ENCODE measurements around the gene ARHGEF4. TPM values are rescaled to one million over a fixed set of nuclear protein-coding genes. Genes with fewer than 3 reads are reported as not detected.
A peak's percentile ranks its signal among the peaks of the same experiment; 100 is the strongest.

ARHGEF4 gene
- total RNA-seq, 1 experiment from 2014 or later = 21.8 TPM

GRCh38 chr2:130916438-130916705, 79.7 kb downstream of the ARHGEF4 start:
- no peak overlapping the region for H3K27ac Mint-ChIP-seq
- no peak overlapping the region for H3K4me3 Mint-ChIP-seq
- ChIA-PET CTCF (interaction anchor here (1.1 to 1.7 kb wide), 4 partner anchors 12 to 119 kb away, joined by 3 to 6 read pairs (median 4); no protein-coding TSS in a partner anchor), POLR2A (no interaction called here)
- peaks cover 16% of the 10 kb centered on the region for H3K4me1 Mint-ChIP-seq
- no peaks in the 10 kb centered on the region for H3K9me3 Mint-ChIP-seq
- DNase-seq (ENCODE audit: low spot score) (peak; percentile 43), ATAC-seq (peak; percentile 33)
- H3K27me3 Mint-ChIP-seq (ENCODE audit: low read depth) = no peaks in the 10 kb centered on the region
- TF ChIP-seq, protein P1, sequence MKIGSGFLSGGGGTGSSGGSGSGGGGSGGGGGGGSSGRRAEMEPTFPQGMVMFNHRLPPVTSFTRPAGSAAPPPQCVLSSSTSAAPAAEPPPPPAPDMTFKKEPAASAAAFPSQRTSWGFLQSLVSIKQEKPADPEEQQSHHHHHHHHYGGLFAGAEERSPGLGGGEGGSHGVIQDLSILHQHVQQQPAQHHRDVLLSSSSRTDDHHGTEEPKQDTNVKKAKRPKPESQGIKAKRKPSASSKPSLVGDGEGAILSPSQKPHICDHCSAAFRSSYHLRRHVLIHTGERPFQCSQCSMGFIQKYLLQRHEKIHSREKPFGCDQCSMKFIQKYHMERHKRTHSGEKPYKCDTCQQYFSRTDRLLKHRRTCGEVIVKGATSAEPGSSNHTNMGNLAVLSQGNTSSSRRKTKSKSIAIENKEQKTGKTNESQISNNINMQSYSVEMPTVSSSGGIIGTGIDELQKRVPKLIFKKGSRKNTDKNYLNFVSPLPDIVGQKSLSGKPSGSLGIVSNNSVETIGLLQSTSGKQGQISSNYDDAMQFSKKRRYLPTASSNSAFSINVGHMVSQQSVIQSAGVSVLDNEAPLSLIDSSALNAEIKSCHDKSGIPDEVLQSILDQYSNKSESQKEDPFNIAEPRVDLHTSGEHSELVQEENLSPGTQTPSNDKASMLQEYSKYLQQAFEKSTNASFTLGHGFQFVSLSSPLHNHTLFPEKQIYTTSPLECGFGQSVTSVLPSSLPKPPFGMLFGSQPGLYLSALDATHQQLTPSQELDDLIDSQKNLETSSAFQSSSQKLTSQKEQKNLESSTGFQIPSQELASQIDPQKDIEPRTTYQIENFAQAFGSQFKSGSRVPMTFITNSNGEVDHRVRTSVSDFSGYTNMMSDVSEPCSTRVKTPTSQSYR (CRISPR knock-in tag; IDR thresholded peaks at IDR 0.05) = no peak
- TF ChIP-seq TP53 (CRISPR knock-in tag; IDR thresholded peaks at IDR 0.05) = no peak
- TF ChIP-seq CREB1 (CRISPR knock-in tag; IDR thresholded peaks at IDR 0.05) = no peak
- H3K36me3 Mint-ChIP-seq = no peaks in the 10 kb centered on the region

DNA sequence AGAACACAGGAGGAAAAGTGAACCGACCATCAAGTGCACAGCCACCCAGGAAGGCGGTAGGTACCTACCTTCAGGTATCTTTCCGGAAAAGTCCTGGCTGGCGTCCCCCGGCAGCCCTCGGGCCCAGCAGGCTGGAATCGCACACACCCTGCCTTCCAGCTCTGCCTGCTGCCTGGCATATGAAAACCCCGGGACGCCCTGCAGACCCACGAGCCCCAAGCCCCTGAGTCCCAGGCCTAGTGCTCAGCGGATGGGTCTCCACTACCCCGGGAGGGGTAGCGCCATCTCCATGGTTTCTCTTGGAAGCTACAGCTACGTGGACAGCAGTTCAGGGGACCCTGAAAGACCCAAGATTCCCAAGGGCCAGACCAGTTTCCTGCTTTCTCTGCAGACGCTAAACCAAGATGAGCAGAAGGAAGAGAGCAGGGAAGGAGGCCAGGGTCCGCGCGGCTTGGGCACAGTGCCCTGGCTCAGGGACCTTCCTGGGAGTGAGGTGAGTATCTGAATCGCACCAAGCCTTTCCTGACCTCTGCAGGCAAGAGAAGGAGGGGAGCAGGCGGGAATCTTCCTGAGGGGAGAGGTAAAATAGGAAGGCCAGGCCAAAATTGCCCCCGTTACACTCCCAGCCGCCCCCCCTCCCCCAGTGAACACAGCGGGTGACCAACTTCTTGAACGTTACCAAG, 80.4 kb downstream of the ARHGEF4 start:
- ATAC-seq = no peak; the same call in 1 of the 2 replicates
- no peak for DNase-seq (ENCODE audit: low spot score)
- no peaks in the 10 kb centered on the region for H3K36me3 Mint-ChIP-seq
- TF ChIP-seq ETV6 (CRISPR knock-in tag; IDR thresholded peaks at IDR 0.05) (no peak), GTF2I (CRISPR knock-in tag; conservative IDR thresholded peaks at IDR 0.05) (no peak), ZNF219 (CRISPR knock-in tag; IDR thresholded peaks at IDR 0.05; ENCODE audit: borderline replicate concordance) (no peak), E2F5 (CRISPR knock-in tag; IDR thresholded peaks at IDR 0.05) (no peak), RORB (CRISPR knock-in tag; IDR thresholded peaks at IDR 0.05) (no peak), CBFB (CRISPR knock-in tag; IDR thresholded peaks at IDR 0.05; ENCODE audit: low read depth) (no peak), ATF2 (CRISPR knock-in tag; IDR thresholded peaks at IDR 0.05; ENCODE audit: borderline replicate concordance, low read depth) (no peak), ZNF416 (CRISPR knock-in tag; IDR thresholded peaks at IDR 0.05) (no peak), PRRX2 (CRISPR knock-in tag; IDR thresholded peaks at IDR 0.05) (no peak), ZNF121 (CRISPR knock-in tag; IDR thresholded peaks at IDR 0.05) (no peak), STAT6 (CRISPR knock-in tag; conservative IDR thresholded peaks at IDR 0.05; ENCODE audit: low read depth) (no peak), AR (CRISPR knock-in tag; IDR thresholded peaks at IDR 0.05) (no peak), NR3C1 (CRISPR knock-in tag; conservative IDR thresholded peaks at IDR 0.05; ENCODE audit: low read depth) (no peak), MYBL2 (CRISPR knock-in tag; IDR thresholded peaks at IDR 0.05) (no peak), NFYB (CRISPR knock-in tag; conservative IDR thresholded peaks at IDR 0.05; ENCODE audit: low read depth) (no peak)
- TF ChIP-seq, protein P2, sequence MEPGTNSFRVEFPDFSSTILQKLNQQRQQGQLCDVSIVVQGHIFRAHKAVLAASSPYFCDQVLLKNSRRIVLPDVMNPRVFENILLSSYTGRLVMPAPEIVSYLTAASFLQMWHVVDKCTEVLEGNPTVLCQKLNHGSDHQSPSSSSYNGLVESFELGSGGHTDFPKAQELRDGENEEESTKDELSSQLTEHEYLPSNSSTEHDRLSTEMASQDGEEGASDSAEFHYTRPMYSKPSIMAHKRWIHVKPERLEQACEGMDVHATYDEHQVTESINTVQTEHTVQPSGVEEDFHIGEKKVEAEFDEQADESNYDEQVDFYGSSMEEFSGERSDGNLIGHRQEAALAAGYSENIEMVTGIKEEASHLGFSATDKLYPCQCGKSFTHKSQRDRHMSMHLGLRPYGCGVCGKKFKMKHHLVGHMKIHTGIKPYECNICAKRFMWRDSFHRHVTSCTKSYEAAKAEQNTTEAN (CRISPR knock-in tag; IDR thresholded peaks at IDR 0.05) = no peak
- no peaks in the 10 kb centered on the region for H3K27me3 Mint-ChIP-seq (ENCODE audit: low read depth)
- H3K4me3 Mint-ChIP-seq = no peak overlapping the region
- no peaks in the 10 kb centered on the region for H3K9me3 Mint-ChIP-seq
- CTCF ChIA-PET = no interaction called here
- peaks cover 16% of the 10 kb centered on the region for H3K4me1 Mint-ChIP-seq
- POLR2A ChIA-PET = no interaction called here
- no peak overlapping the region for H3K27ac Mint-ChIP-seq
